GM21529 (cell line): Measurements from ENCODE around the gene MARVELD2.

Source experiments
- ATAC-seq: cut with Tn5 transposase; IDR thresholded peaks from one replicate; pipeline ENCODE4 v1.9.1; 2021; ENCODE audit not compliant: unreplicated experiment

The MARVELD2 gene

DNA sequence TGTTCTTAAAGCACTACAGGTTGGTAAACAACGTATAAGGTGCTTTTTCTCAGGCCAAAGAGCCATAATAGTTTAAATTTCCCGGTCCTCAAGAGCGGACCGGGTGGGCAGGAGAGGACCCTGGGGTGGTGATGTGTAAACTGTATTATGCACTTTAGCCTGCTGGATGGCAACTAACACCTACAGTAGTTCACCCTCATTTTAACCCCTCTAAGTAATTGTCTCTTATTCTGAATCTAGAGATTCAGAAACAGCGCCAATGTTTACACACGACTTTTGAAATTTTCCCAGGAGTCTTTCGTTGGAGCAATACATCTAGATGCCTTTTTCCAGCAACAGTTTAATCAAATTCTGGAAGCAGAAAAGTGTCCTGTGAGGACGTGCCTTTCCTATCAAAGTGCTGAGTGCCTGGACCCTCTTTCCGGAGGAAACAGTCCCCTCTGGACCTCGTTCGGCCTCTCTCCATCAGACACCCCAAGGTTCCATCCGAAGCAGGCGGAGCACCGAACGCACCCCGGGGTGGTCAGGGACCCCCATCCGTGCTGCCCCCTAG is 77.0 kb downstream of the MARVELD2 start:
- ATAC-seq, result no peak

DNA sequence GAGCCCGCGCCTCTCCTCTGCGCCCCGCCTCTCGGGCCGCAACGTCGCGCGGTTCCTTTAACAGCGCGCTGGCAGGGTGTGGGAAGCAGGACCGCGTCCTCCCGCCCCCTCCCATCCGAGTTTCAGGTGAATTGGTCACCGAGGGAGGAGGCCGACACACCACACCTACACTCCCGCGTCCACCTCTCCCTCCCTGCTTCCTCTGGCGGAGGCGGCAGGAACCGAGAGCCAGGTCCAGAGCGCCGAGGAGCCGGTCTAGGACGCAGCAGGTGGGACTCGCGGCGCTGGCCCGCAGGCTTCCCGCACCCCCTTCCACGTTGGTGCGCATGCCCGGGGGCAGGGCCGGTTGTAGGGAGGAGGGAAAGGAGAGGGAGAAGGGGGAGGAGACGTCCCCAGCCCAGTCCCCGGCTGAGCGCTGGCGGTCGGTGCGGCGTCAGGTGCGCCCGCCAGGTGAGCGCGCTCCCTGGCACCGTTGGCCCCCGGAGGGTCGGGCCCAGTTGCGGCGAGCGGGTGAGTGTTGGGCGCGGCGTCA is 77.5 kb downstream of the MARVELD2 start, which contains the start of gene OCLN:
Gene OCLN, plus strand, starts transcription at position 400 of the 532 bp plus-strand sequence. CDS start 11,455 bp downstream, outside the sequence.
- peak; percentile 72 for ATAC-seq

GRCh38 chr5:69492923-69493395 is 78.0 kb downstream of the MARVELD2 start:
- ATAC-seq, result peak; percentile 47

DNA sequence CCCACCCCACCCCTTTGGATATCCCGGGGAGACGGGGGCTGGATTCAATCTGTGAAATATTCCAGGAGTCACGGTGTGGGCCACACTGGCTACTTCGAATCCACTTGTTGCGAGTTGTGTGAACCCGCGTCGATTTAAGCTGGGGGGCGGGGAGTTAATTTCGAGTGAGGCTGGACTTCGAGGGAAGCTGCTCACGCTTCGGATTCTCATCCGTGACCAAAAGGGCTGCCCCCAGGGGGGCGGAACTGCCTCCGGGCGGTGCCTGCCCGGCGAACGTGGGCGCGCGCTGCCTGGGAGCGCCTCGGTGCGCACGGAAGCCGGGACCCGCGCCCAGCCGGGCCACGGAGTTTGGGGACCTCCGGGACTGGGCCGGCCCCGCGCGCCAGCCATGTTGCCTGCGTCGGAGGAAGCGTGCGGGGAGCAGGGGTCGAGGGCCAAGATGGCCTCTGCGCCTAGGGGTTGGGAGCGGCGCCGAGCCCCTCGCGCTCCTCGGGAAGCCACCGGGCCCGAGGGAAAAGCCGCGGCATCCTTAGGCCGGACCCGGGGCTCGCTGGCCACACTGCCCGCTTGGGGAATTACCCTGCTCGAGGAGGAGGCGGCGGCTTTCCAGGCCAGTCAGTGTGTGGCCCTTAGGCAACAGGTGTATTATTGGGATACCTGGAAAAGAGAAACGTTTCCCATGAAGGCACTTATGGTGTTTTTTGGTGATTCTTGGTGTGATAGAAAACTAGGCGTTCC is 78.6 kb downstream of the MARVELD2 start:
- peak; percentile 36 for ATAC-seq
